Ishikawa (cell line): ENCODE results near the gene TIMM29.

ENCODE experiments used
- CEBPB ChIP-seq: IDR thresholded peaks from 2 replicates; pipeline ENCODE4 v1.6.1; 2012
- CREB1 ChIP-seq: IDR thresholded peaks from 2 replicates; pipeline ENCODE4 v1.6.1; 2012; ENCODE audit warnings: low read depth
- EGR1 ChIP-seq: IDR thresholded peaks from 2 replicates; pipeline ENCODE4 v1.6.1; 2012
- EP300 ChIP-seq: IDR thresholded peaks from 2 replicates; pipeline ENCODE4 v1.6.1; 2012; ENCODE audit warnings: borderline replicate concordance
- FOXM1 ChIP-seq: IDR thresholded peaks from 2 replicates; pipeline ENCODE4 v1.6.1; 2012; ENCODE audit warnings: low read depth, borderline replicate concordance
- NFIC ChIP-seq: IDR thresholded peaks from 2 replicates; pipeline ENCODE4 v1.6.1; 2012
- RAD21 ChIP-seq: IDR thresholded peaks from 2 replicates; pipeline ENCODE4 v1.6.1; 2012; ENCODE audit warnings: low read depth
- TAF1 ChIP-seq: IDR thresholded peaks from 2 replicates; pipeline ENCODE4 v1.6.1; 2012; ENCODE audit warnings: low read depth, mild to moderate bottlenecking
- TCF12 ChIP-seq: IDR thresholded peaks from 2 replicates; pipeline ENCODE4 v1.6.1; 2012; ENCODE audit warnings: low read depth
- USF1 ChIP-seq: IDR thresholded peaks from 2 replicates; pipeline ENCODE4 v1.6.1; 2012
- YY1 ChIP-seq: IDR thresholded peaks from 2 replicates; pipeline ENCODE4 v1.6.1; 2012; ENCODE audit warnings: low read depth
- TF ChIP-seq, protein P1 (sequence below): IDR thresholded peaks from 2 replicates; pipeline ENCODE4 v1.6.1; 2012; ENCODE audit warnings: low read depth, mild to moderate bottlenecking
- TF ChIP-seq, protein P2 (sequence below): IDR thresholded peaks from 2 replicates; pipeline ENCODE4 v1.6.1; 2012

- TF ChIP-seq EP300: no peak
- TF ChIP-seq YY1: no peak
- no peak for TF ChIP-seq TCF12
- TF ChIP-seq, protein P1, sequence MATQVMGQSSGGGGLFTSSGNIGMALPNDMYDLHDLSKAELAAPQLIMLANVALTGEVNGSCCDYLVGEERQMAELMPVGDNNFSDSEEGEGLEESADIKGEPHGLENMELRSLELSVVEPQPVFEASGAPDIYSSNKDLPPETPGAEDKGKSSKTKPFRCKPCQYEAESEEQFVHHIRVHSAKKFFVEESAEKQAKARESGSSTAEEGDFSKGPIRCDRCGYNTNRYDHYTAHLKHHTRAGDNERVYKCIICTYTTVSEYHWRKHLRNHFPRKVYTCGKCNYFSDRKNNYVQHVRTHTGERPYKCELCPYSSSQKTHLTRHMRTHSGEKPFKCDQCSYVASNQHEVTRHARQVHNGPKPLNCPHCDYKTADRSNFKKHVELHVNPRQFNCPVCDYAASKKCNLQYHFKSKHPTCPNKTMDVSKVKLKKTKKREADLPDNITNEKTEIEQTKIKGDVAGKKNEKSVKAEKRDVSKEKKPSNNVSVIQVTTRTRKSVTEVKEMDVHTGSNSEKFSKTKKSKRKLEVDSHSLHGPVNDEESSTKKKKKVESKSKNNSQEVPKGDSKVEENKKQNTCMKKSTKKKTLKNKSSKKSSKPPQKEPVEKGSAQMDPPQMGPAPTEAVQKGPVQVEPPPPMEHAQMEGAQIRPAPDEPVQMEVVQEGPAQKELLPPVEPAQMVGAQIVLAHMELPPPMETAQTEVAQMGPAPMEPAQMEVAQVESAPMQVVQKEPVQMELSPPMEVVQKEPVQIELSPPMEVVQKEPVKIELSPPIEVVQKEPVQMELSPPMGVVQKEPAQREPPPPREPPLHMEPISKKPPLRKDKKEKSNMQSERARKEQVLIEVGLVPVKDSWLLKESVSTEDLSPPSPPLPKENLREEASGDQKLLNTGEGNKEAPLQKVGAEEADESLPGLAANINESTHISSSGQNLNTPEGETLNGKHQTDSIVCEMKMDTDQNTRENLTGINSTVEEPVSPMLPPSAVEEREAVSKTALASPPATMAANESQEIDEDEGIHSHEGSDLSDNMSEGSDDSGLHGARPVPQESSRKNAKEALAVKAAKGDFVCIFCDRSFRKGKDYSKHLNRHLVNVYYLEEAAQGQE: no peak
- TF ChIP-seq CEBPB: no peak
- no peak for TF ChIP-seq USF1
- no peak for TF ChIP-seq RAD21
- TF ChIP-seq, protein P2, sequence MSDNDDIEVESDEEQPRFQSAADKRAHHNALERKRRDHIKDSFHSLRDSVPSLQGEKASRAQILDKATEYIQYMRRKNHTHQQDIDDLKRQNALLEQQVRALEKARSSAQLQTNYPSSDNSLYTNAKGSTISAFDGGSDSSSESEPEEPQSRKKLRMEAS: no peak
- TF ChIP-seq NFIC: no peak
- no peak for TF ChIP-seq TAF1
- TF ChIP-seq EGR1: no peak
- TF ChIP-seq CREB1: no peak
- no peak for TF ChIP-seq FOXM1
These were observed 9.0 kb upstream of the TIMM29 start for GRCh38 chr19:10919352-10920287.
